ENCODE results near the gene ABCB6. TPM values are rescaled to one million over a fixed set of nuclear protein-coding genes. Genes with fewer than 3 reads are reported as not detected.

ABCB6 gene
- total and polyA plus RNA-seq, 10 donors = 8.4 to 28.7 (median 14.0) TPM

- intact Hi-C loops (cut with DNase I; ENCODE audit: low total_unique reads) = loop anchor here (5.0 kb wide), 1 partner anchor 35 kb away; the partner anchor contains the start of gene SLC23A3
- peak overlapping the region; percentile 51 to 84 (median 60) for H3K4me3 ChIP-seq
- peak; percentile 77 for DNase-seq
- no peaks in the 10 kb centered on the region for H3K27me3 ChIP-seq (replicated peaks in 1 of 7)
- TF ChIP-seq POLR2A (IDR thresholded peaks at IDR 0.05) (no peak), CTCF (IDR thresholded peaks at IDR 0.05 in 8 of 11, conservative IDR thresholded peaks at IDR 0.05 in 3 of 11) (no peak), POLR2AphosphoS5 (IDR thresholded peaks at IDR 0.05) (no peak)
- H3K9me3 ChIP-seq = no peaks in the 10 kb centered on the region
- peaks cover 7 to 61% (median 35%) of the 10 kb centered on the region in 6 donors for H3K4me1 ChIP-seq
- whole genome bisulfite sequencing, 5 donors = 11 to 27% (median 23%) methylated on average over 20 to 22 of the region's 22 CpGs
- peak overlapping the region; percentile 93 to 98 (median 97) for H3K27ac ChIP-seq
- H3K36me3 ChIP-seq = peaks cover 0 to 42% (median 15%) of the 10 kb centered on the region in 6 donors
Observed at GRCh38 chr2:219207134-219207883, 11.4 kb downstream of the ABCB6 start.

DNA sequence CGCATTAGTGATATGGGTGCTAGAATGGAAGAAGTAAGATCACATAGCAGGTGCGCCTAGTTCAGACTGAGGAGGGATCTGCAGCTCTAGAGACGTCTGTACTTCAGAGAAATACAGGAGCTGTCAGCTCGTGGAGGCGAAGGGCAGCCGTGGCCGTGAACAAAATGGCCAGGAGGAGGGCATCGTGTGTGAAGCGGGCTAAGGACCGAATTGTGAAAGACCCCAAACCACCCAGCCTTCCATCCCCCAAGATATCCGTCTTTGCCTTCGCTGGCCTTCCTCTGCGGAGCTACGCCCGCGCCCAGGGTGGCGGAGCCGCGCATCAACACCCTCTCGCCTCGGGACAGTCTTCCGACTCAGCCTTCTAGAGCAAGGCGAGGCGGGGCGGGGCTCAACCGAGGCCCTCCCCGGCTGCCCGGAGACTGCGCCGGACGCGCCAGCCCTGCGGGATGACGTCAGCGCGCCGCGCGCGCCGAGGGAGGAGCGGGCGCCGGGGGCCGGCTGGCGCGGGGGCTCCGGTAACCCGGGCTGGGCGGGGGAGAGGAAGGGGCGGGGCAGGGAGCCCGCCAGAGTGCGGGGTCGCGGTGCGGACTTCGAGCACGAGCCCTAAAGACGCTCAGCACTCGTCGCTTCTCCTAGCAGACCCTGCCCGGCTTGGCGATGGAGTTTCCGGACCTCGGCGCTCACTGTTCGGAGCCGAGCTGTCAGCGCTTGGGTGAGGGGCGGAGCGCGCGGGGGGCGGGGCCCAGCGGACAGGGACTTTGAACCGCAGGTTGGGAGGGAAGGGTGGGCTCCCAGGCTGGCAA lies 12.2 kb downstream of the ABCB6 start, which contains the start of gene ZFAND2B:
ZFAND2B (plus strand) TSS at position 455 of the 806 bp plus-strand sequence; CDS start at position 661, 206 bp downstream.
- Histone ChIP-seq H3K36me3 (peaks cover 0 to 38% (median 15%) of the 10 kb centered on the region in 6 donors), H3K9me3 (no peaks in the 10 kb centered on the region), H3K27me3 (replicated peaks in 1 of 7) (no peaks in the 10 kb centered on the region), H3K27ac (peak within 1 kb of the TSS; percentile 93 to 98 (median 97)), H3K4me1 (peaks cover 7 to 55% (median 35%) of the 10 kb centered on the region in 6 donors), H3K4me3 (peak within 1 kb of the TSS; percentile 51 to 84 (median 60))
- intact Hi-C loops (cut with DNase I; ENCODE audit: low total_unique reads) = loop anchor here (5.0 kb wide), 1 partner anchor 34 kb away; the partner anchor contains the start of gene SLC23A3
- peak; percentile 99 for DNase-seq
- WGBS, 5 donors = 0 to 1% (median 0%) methylated on average over 15 to 76 of the region's 76 CpGs
- TF ChIP-seq POLR2A (IDR thresholded peaks at IDR 0.05) (peak; percentile 30 to 92 (median 65)), CTCF (IDR thresholded peaks at IDR 0.05 in 8 of 11, conservative IDR thresholded peaks at IDR 0.05 in 3 of 11) (peak in 6 of 11 experiments; percentile 23 to 61 (median 42)), POLR2AphosphoS5 (IDR thresholded peaks at IDR 0.05) (peak; percentile 99 to 100 (median 99))

- TF ChIP-seq POLR2AphosphoS5 (IDR thresholded peaks at IDR 0.05) (no peak), POLR2A (IDR thresholded peaks at IDR 0.05) (no peak), CTCF (IDR thresholded peaks at IDR 0.05 in 8 of 11, conservative IDR thresholded peaks at IDR 0.05 in 3 of 11) (no peak)
- Histone ChIP-seq H3K4me1 (peaks cover 7 to 50% (median 30%) of the 10 kb centered on the region in 6 donors), H3K27me3 (replicated peaks in 1 of 7) (no peaks in the 10 kb centered on the region), H3K4me3 (peak overlapping the region; percentile 51 to 84 (median 60)), H3K27ac (peak overlapping the region; percentile 93 to 98 (median 97)), H3K9me3 (no peaks in the 10 kb centered on the region), H3K36me3 (peaks cover 0 to 35% (median 15%) of the 10 kb centered on the region in 6 donors)
- intact Hi-C loops (cut with DNase I; ENCODE audit: low total_unique reads) = loop anchor here (5.0 kb wide), 1 partner anchor 34 kb away; the partner anchor contains the start of gene SLC23A3
- DNase-seq = no peak
- 17 to 28% (median 22%) methylated on average over 7 of the region's 7 CpGs for WGBS, 5 donors
Observed at GRCh38 chr2:219205981-219206327, 12.8 kb downstream of the ABCB6 start.
